Upper lobe of left lung (tissue), 6 donors: ENCODE measurements around the gene UBA1. TPM values are rescaled to one million over a fixed set of nuclear protein-coding genes. Genes with fewer than 3 reads are reported as not detected.

Experiments
- ATAC-seq, 2 donors: fragments of 200-7000 bp; cut with Tn5 transposase; one replicate each; pipeline ENCODE4 v1.9.1; 2022; ENCODE audit warnings: mild to moderate bottlenecking in 2 of 2, moderate library complexity in 2 of 2; ENCODE audit not compliant: low FRiP score in 2 of 2
- DNase-seq, 2 donors: peaks; one replicate each; pipeline ENCODE4 v3.0.0-alpha.2; 2019 to 2020
- H3K27ac ChIP-seq, 4 donors: fragments of 200-600 bp; sonication (generic); one replicate each; pipeline ENCODE4 v1.5.1; 2016 to 2019
- H3K27me3 ChIP-seq, 4 donors: fragments of 200-600 bp; sonication (generic); one replicate each; pipeline ENCODE4 v1.5.1; 2017 to 2019
- H3K36me3 ChIP-seq, 4 donors: fragments of 200-600 bp; sonication (generic); one replicate each; pipeline ENCODE4 v1.5.1; 2016 to 2019
- H3K4me1 ChIP-seq, 4 donors: fragments of 200-600 bp; sonication (generic); one replicate each; pipeline ENCODE4 v1.5.1; 2018 to 2019
- H3K4me3 ChIP-seq, 4 donors: fragments of 200-600 bp; sonication (generic); one replicate each; pipeline ENCODE4 v1.5.1; 2017 to 2019; ENCODE audit warnings: mild to moderate bottlenecking in 2 of 4, moderate library complexity in 1 of 4
- H3K9me3 ChIP-seq, 4 donors: fragments of 200-600 bp; sonication (generic); one replicate each; pipeline ENCODE4 v1.5.1; 2018 to 2019
- CTCF ChIP-seq, 6 experiments: fragments of 450-650 bp in 4 of 6; fragments of 200-600 bp in 2 of 6; sonication (generic) in 2 of 6; IDR thresholded peaks; one replicate each; pipeline ENCODE4 v1.5.1; 2016 to 2019; ENCODE audit warnings: antibody characterized with exemption in 6 of 6
- EP300 ChIP-seq, 4 donors: sonication (generic); formaldehyde crosslinking; IDR thresholded peaks; one replicate each; pipeline ENCODE4 v1.5.1; 2017; ENCODE audit warnings: antibody characterized with exemption in 4 of 4, control low read depth in 2 of 4
- POLR2A ChIP-seq, 4 donors: fragments of 450-650 bp; IDR thresholded peaks; one replicate each; pipeline ENCODE4 v1.5.1; 2016 to 2017; ENCODE audit warnings: antibody characterized with exemption in 4 of 4, mild to moderate bottlenecking in 2 of 4
- POLR2AphosphoS5 ChIP-seq, 2 donors: sonication (generic); formaldehyde crosslinking; IDR thresholded peaks; one replicate each; pipeline ENCODE4 v1.5.1; 2017; ENCODE audit warnings: antibody characterized with exemption in 2 of 2
- WGBS, 2 donors: methylation state at CpG; one replicate each; pipeline ENCODE4 v1.1.5; 2017 to 2018; 5-methylcytosine and 5-hydroxymethylcytosine counted together
- total RNA-seq, 6 donors: library from RNA; depleted of rRNA in 4 of 6; stranded (reverse); fragments of >200 nt in 4 of 6; gene quantifications; one replicate each; pipeline versions ENCODE4 v1.1.0 to v1.2.1, GENCODE V29; 2016 to 2021
- donor health status: DM: no; HTN: no; CAD: no; lungs with moderate emphysema.
- donor health status: DM: no; HTN: yes; CAD: no; lungs with severe emphysema.

The UBA1 gene
- total RNA-seq, 6 donors from 2014 or later = 128 to 186 (median 173) TPM

- H3K4me3 ChIP-seq = no peak overlapping the region
- no peaks in the 10 kb centered on the region for H3K27me3 ChIP-seq
- H3K9me3 ChIP-seq = no peaks in the 10 kb centered on the region
- DNase-seq = no peak
- peaks cover 0 to 8% (median 0%) of the 10 kb centered on the region in 4 donors for H3K4me1 ChIP-seq
- no peak for ATAC-seq
- no peak overlapping the region for H3K27ac ChIP-seq
- WGBS, 2 donors = 55 to 58% methylated on average over 1 to 2 of the region's 2 CpGs
- peaks cover 0 to 33% (median 16%) of the 10 kb centered on the region in 4 donors for H3K36me3 ChIP-seq
- TF ChIP-seq POLR2A (IDR thresholded peaks at IDR 0.05) (no peak), POLR2AphosphoS5 (IDR thresholded peaks at IDR 0.05) (no peak), EP300 (IDR thresholded peaks at IDR 0.05) (no peak), CTCF (IDR thresholded peaks at IDR 0.05) (no peak)
Measured at GRCh38 chrX:47231167-47231566, 37.5 kb downstream of the UBA1 start.

- DNase-seq (peak in 1 of 2 donors; percentile 10), ATAC-seq (no peak)
- WGBS, 2 donors = 80 to 83% methylated on average over 3 to 8 of the region's 8 CpGs
Measured at GRCh38 chrX:47232197-47232802, 38.7 kb downstream of the UBA1 start.

GRCh38 chrX:47232803-47233332 lies 39.2 kb downstream of the UBA1 start, which contains the start of gene USP11:
Gene USP11, plus strand, starts transcription at chrX:47233009. Its CDS starts 35 bp downstream, at chrX:47233044.
- Histone ChIP-seq H3K27me3 (no peaks in the 10 kb centered on the region), H3K4me3 (peak within 1 kb of the TSS; percentile 32 to 68 (median 58)), H3K36me3 (peaks cover 0 to 16% (median 5%) of the 10 kb centered on the region in 4 donors), H3K9me3 (no peaks in the 10 kb centered on the region), H3K27ac (peak within 1 kb of the TSS; percentile 94 to 98 (median 97)), H3K4me1 (peaks cover 0 to 8% (median 0%) of the 10 kb centered on the region in 4 donors)
- peak; percentile 34 to 92 for DNase-seq
- WGBS, 2 donors = 0 to 17% methylated on average over 4 to 44 of the region's 46 CpGs
- peak; percentile 8 to 64 for ATAC-seq
- peak; percentile 41 to 54 for TF ChIP-seq POLR2AphosphoS5 (IDR thresholded peaks at IDR 0.05)
- no peak for TF ChIP-seq EP300 (IDR thresholded peaks at IDR 0.05)
- peak in 2 of 4 donors; percentile 72 to 91 for TF ChIP-seq POLR2A (IDR thresholded peaks at IDR 0.05)

More at GRCh38 chrX:47232197-47232802, 38.7 kb downstream of the UBA1 start:
- Histone ChIP-seq H3K4me1 (peaks cover 0 to 8% (median 0%) of the 10 kb centered on the region in 4 donors), H3K27me3 (no peaks in the 10 kb centered on the region), H3K4me3 (peak overlapping the region in 3 of 4 donors; percentile 55 to 68 (median 62)), H3K9me3 (no peaks in the 10 kb centered on the region), H3K27ac (peak overlapping the region; percentile 94 to 98 (median 97)), H3K36me3 (peaks cover 0 to 22% (median 8%) of the 10 kb centered on the region in 4 donors)
- TF ChIP-seq CTCF (IDR thresholded peaks at IDR 0.05) (no peak), EP300 (IDR thresholded peaks at IDR 0.05) (no peak), POLR2AphosphoS5 (IDR thresholded peaks at IDR 0.05) (no peak), POLR2A (IDR thresholded peaks at IDR 0.05) (no peak)

GRCh38 chrX:47233333-47234113 lies 39.9 kb downstream of the UBA1 start:
- ATAC-seq (peak; percentile 96), DNase-seq (peak; percentile 95)
- Histone ChIP-seq H3K27me3 (no peaks in the 10 kb centered on the region), H3K9me3 (no peaks in the 10 kb centered on the region), H3K4me1 (peaks cover 0 to 8% (median 0%) of the 10 kb centered on the region in 4 donors), H3K4me3 (peak overlapping the region; percentile 32 to 68 (median 58)), H3K27ac (peak overlapping the region; percentile 94 to 98 (median 97)), H3K36me3 (peaks cover 0 to 12% (median 3%) of the 10 kb centered on the region in 4 donors)
- 1 to 13% methylated on average over 28 to 51 of the region's 51 CpGs for WGBS, 2 donors
- TF ChIP-seq POLR2A (IDR thresholded peaks at IDR 0.05) (peak in 3 of 4 donors; percentile 40 to 62 (median 53)), EP300 (IDR thresholded peaks at IDR 0.05) (peak in 1 of 4 donors; percentile 54), POLR2AphosphoS5 (IDR thresholded peaks at IDR 0.05) (peak; percentile 50 to 84), CTCF (IDR thresholded peaks at IDR 0.05) (no peak)

- Histone ChIP-seq H3K27ac (peak overlapping the region in 3 of 4 donors; percentile 94 to 97 (median 97)), H3K36me3 (peaks cover 0 to 2% (median 0%) of the 10 kb centered on the region in 4 donors), H3K9me3 (no peaks in the 10 kb centered on the region), H3K4me1 (peaks cover 0 to 8% (median 0%) of the 10 kb centered on the region in 4 donors), H3K27me3 (no peaks in the 10 kb centered on the region), H3K4me3 (peak overlapping the region in 3 of 4 donors; percentile 55 to 68 (median 62))
- TF ChIP-seq POLR2AphosphoS5 (IDR thresholded peaks at IDR 0.05) (no peak), CTCF (IDR thresholded peaks at IDR 0.05) (no peak), EP300 (IDR thresholded peaks at IDR 0.05) (no peak), POLR2A (IDR thresholded peaks at IDR 0.05) (no peak)
- 56 to 62% methylated on average over 3 of the region's 3 CpGs for WGBS, 2 donors
- ATAC-seq = no peak
- DNase-seq = no peak
Measured at GRCh38 chrX:47234583-47234982, 41.0 kb downstream of the UBA1 start.
